GM18861 (cell line): Measurements from ENCODE around the gene AP3B2.
"Not testable (repeated sequence)": the region's sequence is repeated elsewhere in the genome, so short reads cannot be mapped to it uniquely, and the experiment has no call there.

Experiments
- ATAC-seq: cut with Tn5 transposase; IDR thresholded peaks from one replicate; pipeline ENCODE4 v1.9.1; 2021; ENCODE audit not compliant: unreplicated experiment

Gene AP3B2

GRCh38 chr15:82650046-82650670 lies 59.5 kb downstream of the AP3B2 start:
- no peak for ATAC-seq

GRCh38 chr15:82649226-82649999 lies 60.3 kb downstream of the AP3B2 start:
- ATAC-seq: no peak

GRCh38 chr15:82648257-82649103 lies 61.2 kb downstream of the AP3B2 start:
- ATAC-seq: no peak

- ATAC-seq: no peak
These were observed 61.8 kb downstream of the AP3B2 start for GRCh38 chr15:82647835-82648256.

- ATAC-seq: no peak
These were observed 62.4 kb downstream of the AP3B2 start, which contains the start of gene CPEB1 for GRCh38 chr15:82647045-82647834. Gene CPEB1 (minus strand): TSS chr15:82647363. CDS start chr15:82628459, 18,904 bp downstream.

GRCh38 chr15:82646250-82647044 lies 63.2 kb downstream of the AP3B2 start:
- ATAC-seq: no peak

- not testable (repeated sequence) for ATAC-seq
These were observed 64.5 kb downstream of the AP3B2 start for GRCh38 chr15:82644967-82645852.

- ATAC-seq: no peak
These were observed 65.7 kb downstream of the AP3B2 start for GRCh38 chr15:82643992-82644391.

GRCh38 chr15:82642656-82643055 lies 67.0 kb downstream of the AP3B2 start:
- no peak for ATAC-seq

GRCh38 chr15:82641129-82641798 lies 68.4 kb downstream of the AP3B2 start:
- ATAC-seq: no peak

GRCh38 chr15:82640672-82641071 lies 69.0 kb downstream of the AP3B2 start:
- no peak for ATAC-seq

- ATAC-seq: no peak
These were observed 73.9 kb downstream of the AP3B2 start for GRCh38 chr15:82635798-82636197.

GRCh38 chr15:82630033-82630432 lies 79.6 kb downstream of the AP3B2 start:
- no peak for ATAC-seq

- no peak for ATAC-seq
These were observed 84.5 kb downstream of the AP3B2 start for GRCh38 chr15:82625136-82625535.

GRCh38 chr15:82624438-82624837 lies 85.2 kb downstream of the AP3B2 start:
- no peak for ATAC-seq

GRCh38 chr15:82624008-82624407 lies 85.7 kb downstream of the AP3B2 start:
- no peak for ATAC-seq

GRCh38 chr15:82621970-82622369 lies 87.7 kb downstream of the AP3B2 start:
- ATAC-seq: no peak

GRCh38 chr15:82613747-82614146 lies 95.9 kb downstream of the AP3B2 start:
- ATAC-seq: no peak
